IMR-90 (cell line): Measurements from ENCODE around the gene SGMS1. TPM values are rescaled to one million over a fixed set of nuclear protein-coding genes. Genes with fewer than 3 reads are reported as not detected.

Experiments
- ATAC-seq: fragments of 200-7000 bp; cut with Tn5 transposase; 2 replicates; pipeline ENCODE4 v1.9.1; 2020; ENCODE audit warnings: low read depth, mild to moderate bottlenecking, moderate library complexity
- BruUV-seq: library from RNA; stranded (reverse); fragments of 400-500 nt; replicated peaks from 2 replicates; lab custom pipeline; 2021; lab: Mats Ljungman, UMichigan
- CTCF ChIA-PET: fragments of 300-600 bp; formaldehyde crosslinking; extraction: SDS; loops from one replicate; lab custom pipeline; 2021; ENCODE audit warnings: antibody characterized with exemption; lab: Yijun Ruan, JAX
- POLR2A ChIA-PET: fragments of 300-600 bp; sonication (Branson Sonifier 250); formaldehyde crosslinking; loops from one replicate; lab custom pipeline; 2022; ENCODE audit warnings: antibody characterized with exemption; ENCODE audit not compliant: unreplicated experiment; lab: Charles Lee
- DNase-seq: peaks from one replicate; pipeline ENCODE4 v3.0.0; 2013
- H2AFZ ChIP-seq: replicated peaks from 2 replicates; pipeline ENCODE3; 2013; ENCODE audit warnings: low read length, mild to moderate bottlenecking; ENCODE audit not compliant: poor library complexity
- H2AK5ac ChIP-seq: 2 replicates; pipeline ENCODE4 v1.6.1; 2013; ENCODE audit warnings: low read depth, low read length, inconsistent platforms
- H2AK9ac ChIP-seq: replicated peaks from 2 replicates; pipeline ENCODE3; 2013; ENCODE audit warnings: mild to moderate bottlenecking, low read depth, low read length, moderate library complexity; ENCODE audit not compliant: poor library complexity
- H2BK120ac ChIP-seq: 2 replicates; pipeline ENCODE4 v1.6.1; 2013; ENCODE audit warnings: low read depth, low read length, inconsistent platforms
- H2BK15ac ChIP-seq: 3 replicates; pipeline ENCODE4 v1.6.1; 2013; ENCODE audit warnings: low read depth, low read length, inconsistent platforms
- H2BK20ac ChIP-seq: 2 replicates; pipeline ENCODE4 v1.6.1; 2013; ENCODE audit warnings: low read depth, mild to moderate bottlenecking, inconsistent platforms, low read length, moderate library complexity
- H2BK5ac ChIP-seq: 2 replicates; pipeline ENCODE4 v1.6.1; 2013; ENCODE audit warnings: mild to moderate bottlenecking, low read depth, low read length, inconsistent platforms; ENCODE audit not compliant: poor library complexity, severe bottlenecking
- H3K14ac ChIP-seq: replicated peaks from 2 replicates; pipeline ENCODE4 v1.6.1; 2013; ENCODE audit warnings: low read depth, low read length, inconsistent platforms
- H3K18ac ChIP-seq: 2 replicates; pipeline ENCODE4 v1.6.1; 2013; ENCODE audit warnings: low read depth, low read length, control low read depth
- H3K23ac ChIP-seq: 2 replicates; pipeline ENCODE4 v1.6.1; 2013; ENCODE audit warnings: low read depth, low read length, inconsistent platforms
- H3K27ac ChIP-seq: 2 replicates; pipeline ENCODE4 v1.5.1; 2013; ENCODE audit warnings: mild to moderate bottlenecking, control low read depth, low read length; ENCODE audit not compliant: insufficient read depth
- H3K27me3 ChIP-seq: 2 replicates; pipeline ENCODE4 v1.6.1; 2013; ENCODE audit warnings: low read length; ENCODE audit not compliant: control insufficient read depth, insufficient read depth
- H3K36me3 ChIP-seq: 2 replicates; pipeline ENCODE4 v1.6.1; 2013; ENCODE audit warnings: low read length, mixed read lengths; ENCODE audit not compliant: control insufficient read depth, insufficient read depth
- H3K4ac ChIP-seq: 2 replicates; pipeline ENCODE4 v1.6.1; 2013; ENCODE audit warnings: low read depth, low read length, inconsistent platforms
- H3K4me1 ChIP-seq: 2 replicates; pipeline ENCODE4 v1.6.1; 2013; ENCODE audit warnings: low read length, mixed read lengths; ENCODE audit not compliant: control insufficient read depth, insufficient read depth
- H3K4me2 ChIP-seq: 2 replicates; pipeline ENCODE4 v1.6.1; 2013; ENCODE audit warnings: low read depth, mild to moderate bottlenecking, control low read depth, low read length, moderate library complexity
- H3K4me3 ChIP-seq: 2 replicates; pipeline ENCODE4 v1.5.1; 2013; ENCODE audit warnings: low read depth, mild to moderate bottlenecking, control low read depth, low read length, moderate library complexity; ENCODE audit not compliant: insufficient read depth
- H3K56ac ChIP-seq: 2 replicates; pipeline ENCODE4 v1.6.1; 2013; ENCODE audit warnings: low read length, inconsistent platforms; ENCODE audit not compliant: insufficient read depth; ENCODE audit errors: extremely low read depth
- H3K79me1 ChIP-seq, 2 experiments: 2 replicates each; pipeline ENCODE4 v1.6.1; 2013; ENCODE audit warnings: low read length in 2 of 2, inconsistent platforms in 1 of 2, low read depth in 1 of 2
- H3K9ac ChIP-seq: 2 replicates; pipeline ENCODE4 v1.6.1; 2013; ENCODE audit warnings: low read depth, low read length, control low read depth
- H3K9me1 ChIP-seq: 2 replicates; pipeline ENCODE4 v1.6.1; 2013; ENCODE audit warnings: low read length, inconsistent platforms; ENCODE audit not compliant: insufficient read depth
- H3K9me3 ChIP-seq: 2 replicates; pipeline ENCODE4 v1.6.1; 2013; ENCODE audit warnings: low read length; ENCODE audit not compliant: control insufficient read depth, insufficient read depth
- H4K20me1 ChIP-seq: 2 replicates; pipeline ENCODE4 v1.6.1; 2013; ENCODE audit warnings: low read length, inconsistent platforms; ENCODE audit not compliant: insufficient read depth
- H4K5ac ChIP-seq: 2 replicates; pipeline ENCODE4 v1.6.1; 2013; ENCODE audit warnings: mild to moderate bottlenecking, low read depth, low read length, control low read depth
- H4K8ac ChIP-seq, 2 experiments: 2 replicates each; pipeline ENCODE4 v1.6.1; 2013; ENCODE audit warnings: low read depth in 2 of 2, low read length in 2 of 2, control low read depth in 1 of 2, inconsistent platforms in 1 of 2
- H4K91ac ChIP-seq: 2 replicates; pipeline ENCODE4 v1.6.1; 2013; ENCODE audit warnings: low read depth, low read length, inconsistent platforms; ENCODE audit not compliant: insufficient read depth
- BHLHE40 ChIP-seq: fragments of 150-350 bp; IDR thresholded peaks from 2 replicates; pipeline ENCODE4 v1.6.1; 2016; ENCODE audit warnings: mild to moderate bottlenecking, low read depth, low read length
- CEBPB ChIP-seq: IDR thresholded peaks from 2 replicates; pipeline ENCODE4 v1.6.1; 2012; ENCODE audit warnings: low read depth, low read length, improper control_type of control experiment
- CHD1 ChIP-seq: IDR thresholded peaks from 2 replicates; pipeline ENCODE4 v1.6.1; 2012; ENCODE audit warnings: low read depth, low read length, improper control_type of control experiment
- CTCF ChIP-seq: conservative IDR thresholded peaks from 2 replicates; pipeline ENCODE4 v1.5.1; 2012; ENCODE audit warnings: mild to moderate bottlenecking, low read depth, low read length, improper control_type of control experiment
- ELK1 ChIP-seq: fragments of 150-350 bp; IDR thresholded peaks from 2 replicates; pipeline ENCODE4 v1.6.1; 2016; ENCODE audit warnings: low read depth, mild to moderate bottlenecking, low read length, moderate library complexity, borderline replicate concordance
- MAFK ChIP-seq: IDR thresholded peaks from 2 replicates; pipeline ENCODE4 v1.6.1; 2012; ENCODE audit warnings: low read depth, low read length, improper control_type of control experiment
- MAZ ChIP-seq: IDR thresholded peaks from 2 replicates; pipeline ENCODE4 v1.6.1; 2012; ENCODE audit warnings: low read depth, mild to moderate bottlenecking, low read length, improper control_type of control experiment, moderate library complexity, borderline replicate concordance
- MXI1 ChIP-seq: IDR thresholded peaks from 2 replicates; pipeline ENCODE4 v1.6.1; 2012; ENCODE audit warnings: low read depth, mild to moderate bottlenecking, low read length, moderate library complexity, borderline replicate concordance
- NFE2L2 ChIP-seq: fragments of 150-350 bp; IDR thresholded peaks from 2 replicates; pipeline ENCODE4 v1.6.1; 2016; ENCODE audit warnings: low read depth, mild to moderate bottlenecking, low read length
- POLR2A ChIP-seq: IDR thresholded peaks from 2 replicates; pipeline ENCODE4 v1.6.1; 2012; ENCODE audit warnings: mild to moderate bottlenecking, low read depth, low read length
- RAD21 ChIP-seq: IDR thresholded peaks from 2 replicates; pipeline ENCODE4 v1.6.1; 2012; ENCODE audit warnings: low read length, improper control_type of control experiment
- RCOR1 ChIP-seq: IDR thresholded peaks from 2 replicates; pipeline ENCODE4 v1.6.1; 2012; ENCODE audit warnings: mild to moderate bottlenecking, low read length, improper control_type of control experiment; ENCODE audit not compliant: insufficient replicate concordance
- RFX5 ChIP-seq: IDR thresholded peaks from 2 replicates; pipeline ENCODE4 v1.8.0; 2012; ENCODE audit warnings: low read depth, mild to moderate bottlenecking, low read length, moderate library complexity
- USF2 ChIP-seq: fragments of 150-350 bp; IDR thresholded peaks from 2 replicates; pipeline ENCODE4 v1.6.1; 2017; ENCODE audit warnings: mild to moderate bottlenecking, antibody characterized with exemption, low read length, low read depth
- WGBS, 2 experiments: methylation state at CpG; one replicate each; pipeline versions ENCODE4 v1.1.5 to v1.1.7; 2013; ENCODE audit warnings: missing lambda C conversion rate in 2 of 2; ENCODE audit not compliant: insufficient read length in 1 of 2; ENCODE audit errors: extremely low coverage in 2 of 2; 5-methylcytosine and 5-hydroxymethylcytosine counted together
- dilution Hi-C: fragments of 300-500 bp; cut with HindIII; formaldehyde crosslinking; loops from one replicate; pipeline ENCODE4 v1.14.3; 2018; ENCODE audit warnings: low sequenced_read_pairs; ENCODE audit not compliant: unreplicated experiment
- in situ Hi-C: fragments of 300-500 bp; cut with MboI; formaldehyde crosslinking; loops from 3 replicates; pipeline ENCODE4 v1.14.3; 2019; ENCODE audit warnings: low sequenced_read_pairs, inconsistent platforms, mixed read lengths
- intact Hi-C: fragments of 100-400 bp; cut with micrococcal nuclease; formaldehyde crosslinking; loops from 2 replicates; pipeline ENCODE4 v1.10.0; 2022
- polyA plus RNA-seq, 3 experiments: library from polyadenylated mRNA; depleted of rRNA; stranded (reverse); fragments of >200 nt; gene quantifications; 2 replicates each; pipeline ENCODE4 v1.2.3, GENCODE V29; 2012; ENCODE audit warnings: low replicate concordance in 1 of 3
- total RNA-seq: library from RNA; depleted of rRNA; stranded (reverse); fragments of >200 nt; gene quantifications from 2 replicates; pipeline ENCODE4 v1.2.3, GENCODE V29; 2012

The SGMS1 gene
- total and polyA plus RNA-seq, 2 of the 4 experiments (the other 2 are of a cell fraction): 9.8 to 30.8 TPM

- H3K14ac ChIP-seq: no peak overlapping the region
- H3K9me1 ChIP-seq: peaks cover 6% of the 10 kb centered on the region; the same call in 1 of the 2 replicates
- ATAC-seq (no peak), DNase-seq (no peak)
- no peak overlapping the region for H4K5ac ChIP-seq
- H3K4me1 ChIP-seq: no peaks in the 10 kb centered on the region
- TF ChIP-seq MAZ (no peak), NFE2L2 (no peak), USF2 (no peak), RCOR1 (no peak), BHLHE40 (no peak), CTCF (no peak), CEBPB (no peak), ELK1 (no peak), MAFK (no peak), CHD1 (no peak), POLR2A (no peak), MXI1 (no peak), RAD21 (no peak), RFX5 (no peak)
- no peak overlapping the region for H4K8ac ChIP-seq
- ChIA-PET POLR2A (no interaction called here), CTCF (no interaction called here)
- H3K9ac ChIP-seq: no peak overlapping the region
- H4K91ac ChIP-seq: no peak overlapping the region
- H3K4me2 ChIP-seq: no peak overlapping the region
- no TSS peak for BruUV-seq
- peak overlapping the region; percentile 42; the same call in 1 of the 2 replicates for H3K23ac ChIP-seq
- no peak overlapping the region for H2AK9ac ChIP-seq
- intact Hi-C loops (no loop called here), dilution Hi-C loops (no loop called here), in situ Hi-C loops (no loop called here)
- no peak overlapping the region for H2BK20ac ChIP-seq
- no peaks in the 10 kb centered on the region for H3K36me3 ChIP-seq
- no peak overlapping the region for H3K18ac ChIP-seq
- no peak overlapping the region for H2BK15ac ChIP-seq
- H3K4me3 ChIP-seq: no peak overlapping the region
- H3K9me3 ChIP-seq: no peaks in the 10 kb centered on the region
- no peaks in the 10 kb centered on the region for H3K27me3 ChIP-seq
- no peak overlapping the region for H2BK120ac ChIP-seq
- H3K4ac ChIP-seq: no peak overlapping the region
- no peak overlapping the region for H3K56ac ChIP-seq
- peaks cover 39% of the 10 kb centered on the region for H4K20me1 ChIP-seq
- no peak overlapping the region for H2AK5ac ChIP-seq
- H3K79me1 ChIP-seq: peaks cover 34 to 61% of the 10 kb centered on the region in 2 experiments
- no peak overlapping the region for H2AFZ ChIP-seq
- no peak overlapping the region for H2BK5ac ChIP-seq
- H3K27ac ChIP-seq: no peak overlapping the region
- WGBS, 2 experiments: 33% methylated on average over 1 of the region's 2 CpGs; no CpG with 5 or more reads in 1 of the 2 experiments
Measured at GRCh38 chr10:50613150-50613549, 10.6 kb downstream of the SGMS1 start.
